ENCODE measurements around the gene KIR3DL2.
"Not testable (repeated sequence)": the region's sequence is repeated elsewhere in the genome, so short reads cannot be mapped to it uniquely, and the experiment has no call there.

Gene KIR3DL2

DNA sequence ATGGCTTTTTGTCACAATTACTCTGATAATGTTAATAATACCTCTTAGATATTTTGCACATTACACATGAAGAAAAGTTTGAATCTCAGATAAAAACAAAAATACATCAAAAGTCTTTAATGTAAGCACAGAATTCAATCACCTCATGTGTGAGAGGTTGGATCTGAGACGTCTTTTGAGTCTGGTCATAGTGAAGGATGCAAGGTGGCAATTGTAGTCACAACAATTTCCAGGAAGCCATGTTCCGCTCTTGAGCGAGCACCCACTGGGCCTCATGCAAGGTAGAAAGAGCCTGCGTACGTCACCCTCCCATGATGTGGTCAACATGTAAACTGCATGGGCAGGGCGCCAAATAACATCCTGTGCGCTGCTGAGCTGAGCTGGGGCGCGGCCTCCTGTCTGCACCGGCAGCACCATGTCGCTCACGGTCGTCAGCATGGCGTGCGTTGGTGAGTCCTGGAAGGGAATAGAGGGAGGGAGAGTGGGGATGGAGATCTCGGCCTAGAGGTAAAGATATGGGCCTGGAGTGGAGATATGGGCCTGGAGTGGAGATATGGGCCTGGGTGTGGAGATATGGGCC lies at the start of gene KIR3DL2:
KIR3DL2 (plus strand) TSS at position 383 of the 580 bp plus-strand sequence; CDS start at position 416, 33 bp downstream.
- FAIRE-seq, result not testable (repeated sequence)

DNA sequence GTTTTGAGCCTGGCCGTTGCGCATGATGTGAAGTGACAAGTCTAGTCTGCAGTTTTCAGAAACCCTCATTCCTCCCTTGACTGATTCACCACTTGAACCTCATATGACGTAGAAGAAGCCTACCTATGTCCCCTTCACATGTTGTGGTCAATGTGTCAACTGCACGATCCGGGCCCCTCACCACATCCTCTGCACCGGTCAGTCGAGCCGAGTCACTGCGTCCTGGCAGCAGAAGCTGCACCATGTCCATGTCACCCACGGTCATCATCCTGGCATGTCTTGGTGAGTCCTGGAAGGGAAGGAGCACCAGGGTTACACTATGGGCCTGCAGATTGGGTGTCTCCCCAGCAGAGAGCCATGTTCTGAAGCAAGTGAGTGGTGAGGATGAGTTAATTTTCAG lies 46.8 kb upstream of the KIR3DL2 start, which contains the start of gene KIR2DL4:
KIR2DL4 (plus strand) TSS at position 201 of the 400 bp plus-strand sequence; CDS start at position 243, 42 bp downstream.
- no peak for FAIRE-seq

DNA sequence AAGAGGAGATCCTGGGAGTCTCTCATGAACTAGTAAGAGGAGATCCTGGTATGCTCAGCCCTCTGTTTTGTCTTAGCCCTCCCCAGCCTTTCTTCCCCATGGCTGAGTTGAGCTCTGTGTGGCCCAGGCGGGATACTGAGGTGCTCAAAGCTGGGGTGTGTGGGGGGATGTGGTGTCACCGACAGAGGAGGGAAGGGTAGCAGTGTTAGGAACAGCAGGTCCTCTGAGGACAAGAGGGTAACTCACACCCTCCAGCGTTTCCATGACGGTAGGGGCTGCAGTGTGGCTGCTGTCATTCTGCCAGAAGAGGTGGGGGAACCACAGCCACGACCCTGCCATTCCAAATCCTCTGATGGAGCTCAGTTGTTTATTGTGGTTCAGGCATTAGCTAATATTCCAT lies 46.1 kb upstream of the KIR3DL2 start:
- FAIRE-seq, result no peak

DNA sequence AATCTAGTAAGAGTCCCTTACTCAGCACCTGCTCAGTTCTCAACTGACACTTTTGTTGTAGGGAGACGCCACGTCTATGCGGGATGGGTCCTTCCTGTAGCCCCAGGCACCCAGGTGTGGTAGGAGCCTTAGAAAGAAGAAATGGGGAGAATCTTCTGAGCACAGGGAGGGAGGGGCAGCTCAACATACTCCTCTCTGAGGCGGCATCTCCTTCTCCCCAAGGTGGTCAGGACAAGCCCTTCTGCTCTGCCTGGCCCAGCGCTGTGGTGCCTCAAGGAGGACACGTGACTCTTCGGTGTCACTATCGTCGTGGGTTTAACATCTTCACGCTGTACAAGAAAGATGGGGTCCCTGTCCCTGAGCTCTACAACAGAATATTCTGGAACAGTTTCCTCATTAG lies 45.7 kb upstream of the KIR3DL2 start:
- FAIRE-seq, result no peak

DNA sequence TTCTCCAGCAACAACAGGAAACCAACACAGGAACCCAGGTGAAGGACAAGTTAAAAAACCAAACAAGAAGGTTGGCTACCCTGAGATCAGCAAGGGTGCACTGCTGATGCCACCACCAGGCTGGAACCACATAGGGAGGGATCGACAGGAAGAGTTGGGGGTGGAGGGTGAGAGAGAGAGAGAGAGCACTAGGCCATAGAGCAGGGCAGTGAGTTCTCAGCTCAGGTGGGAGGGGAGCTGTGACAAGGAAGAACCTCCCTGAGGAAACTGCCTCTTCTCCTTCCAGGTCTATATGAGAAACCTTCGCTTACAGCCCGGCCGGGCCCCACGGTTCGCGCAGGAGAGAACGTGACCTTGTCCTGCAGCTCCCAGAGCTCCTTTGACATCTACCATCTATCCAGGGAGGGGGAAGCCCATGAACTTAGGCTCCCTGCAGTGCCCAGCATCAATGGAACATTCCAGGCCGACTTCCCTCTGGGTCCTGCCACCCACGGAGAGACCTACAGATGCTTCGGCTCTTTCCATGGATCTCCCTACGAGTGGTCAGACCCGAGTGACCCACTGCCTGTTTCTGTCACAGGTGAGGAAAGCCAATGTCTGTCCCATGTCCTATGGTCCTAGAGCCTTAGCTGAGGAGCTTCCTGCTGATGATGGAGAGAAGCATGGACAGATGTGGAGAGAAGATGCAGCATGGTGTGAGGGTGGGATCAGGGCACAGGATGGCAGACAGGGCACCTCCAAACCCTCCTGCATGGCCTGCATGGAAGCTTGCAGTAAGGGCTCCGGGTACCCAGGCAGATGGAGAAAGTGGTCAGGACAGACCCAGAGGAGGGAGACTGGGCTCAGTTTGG lies 44.4 kb upstream of the KIR3DL2 start:
- FAIRE-seq, result no peak

DNA sequence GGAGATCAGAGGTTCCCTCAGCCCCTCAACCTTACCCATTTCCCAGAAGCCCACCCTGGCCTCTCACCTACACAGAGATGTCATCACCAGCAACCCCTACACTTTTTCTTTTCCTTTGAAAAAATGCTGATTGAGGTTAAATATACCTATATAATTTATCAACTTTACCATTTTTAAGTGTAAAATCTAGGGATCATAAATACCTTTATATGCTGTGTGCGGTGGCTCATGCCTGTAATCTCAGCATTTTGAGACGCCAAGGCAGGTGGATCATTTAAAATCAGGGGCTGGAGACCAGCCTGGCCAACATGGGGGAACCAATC lies 43.8 kb upstream of the KIR3DL2 start:
- FAIRE-seq, result no peak

DNA sequence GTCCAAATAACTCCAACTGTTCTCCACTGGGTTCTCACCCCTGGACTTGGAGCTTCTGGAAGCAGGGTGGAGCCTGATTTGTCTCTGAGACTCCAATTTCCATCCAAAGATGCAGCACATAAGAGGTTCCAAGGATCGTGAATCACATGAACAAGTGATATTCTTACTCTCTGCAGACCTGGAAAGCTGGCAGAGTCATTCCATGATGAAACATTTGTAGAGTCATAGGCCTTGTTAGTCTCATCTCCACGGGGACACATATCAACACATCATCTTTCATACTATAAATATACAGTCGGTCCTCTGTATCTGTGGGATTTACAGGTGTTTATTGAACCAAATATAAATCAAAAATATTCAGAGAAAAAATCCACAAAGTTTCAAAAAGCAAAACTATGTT lies 35.7 kb upstream of the KIR3DL2 start:
- FAIRE-seq, result not testable (repeated sequence)

DNA sequence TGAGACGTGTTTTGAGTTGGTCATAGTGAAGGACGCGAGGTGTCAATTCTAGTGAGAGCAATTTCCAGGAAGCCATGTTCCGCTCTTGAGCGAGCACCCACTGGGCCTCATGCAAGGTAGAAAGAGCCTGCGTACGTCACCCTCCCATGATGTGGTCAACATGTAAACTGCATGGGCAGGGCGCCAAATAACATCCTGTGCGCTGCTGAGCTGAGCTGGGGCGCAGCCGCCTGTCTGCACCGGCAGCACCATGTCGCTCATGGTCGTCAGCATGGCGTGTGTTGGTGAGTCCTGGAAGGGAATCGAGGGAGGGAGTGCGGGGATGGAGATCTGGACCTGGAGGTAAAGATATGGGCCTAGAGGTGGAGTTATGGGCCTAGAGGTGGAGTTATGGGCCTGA lies 34.0 kb upstream of the KIR3DL2 start, which contains the start of gene KIR3DL1:
KIR3DL1 (plus strand) TSS at position 218 of the 400 bp plus-strand sequence.
- FAIRE-seq, result not testable (repeated sequence)

DNA sequence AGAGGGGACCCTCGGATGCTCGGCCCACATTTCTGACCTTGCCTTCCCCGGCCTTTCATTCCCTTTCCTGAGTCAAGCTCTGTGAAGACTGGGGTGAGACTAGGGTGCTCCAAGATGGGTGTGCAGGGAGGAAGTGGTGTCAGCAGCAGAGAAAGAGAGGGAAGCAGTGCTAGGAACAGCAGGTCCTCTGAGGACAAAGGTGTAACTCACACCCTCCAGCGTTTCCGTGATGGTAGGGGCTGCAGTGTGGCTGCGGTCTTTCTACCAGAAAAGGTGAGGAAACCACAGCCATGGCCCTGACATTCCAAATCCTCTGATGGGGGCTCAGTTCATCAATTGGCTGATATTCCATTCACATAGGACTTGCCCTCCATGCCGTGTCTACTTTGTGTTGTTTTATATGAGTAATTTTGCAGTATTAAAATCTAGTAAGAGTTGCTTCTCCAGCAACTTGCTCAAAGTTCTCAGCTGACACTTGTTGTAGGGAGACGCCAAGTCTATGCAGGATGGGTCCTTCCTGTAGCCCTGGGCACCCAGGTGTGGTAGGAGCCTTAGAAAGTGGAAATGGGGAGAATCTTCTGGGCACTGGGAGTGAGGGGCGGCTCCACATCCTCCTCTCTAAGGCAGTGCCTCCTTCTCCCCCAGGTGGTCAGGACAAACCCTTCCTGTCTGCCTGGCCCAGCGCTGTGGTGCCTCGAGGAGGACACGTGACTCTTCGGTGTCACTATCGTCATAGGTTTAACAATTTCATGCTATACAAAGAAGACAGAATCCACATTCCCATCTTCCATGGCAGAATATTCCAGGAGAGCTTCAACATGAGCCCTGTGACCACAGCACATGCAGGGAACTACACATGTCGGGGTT lies 32.3 kb upstream of the KIR3DL2 start:
- FAIRE-seq, result no peak

DNA sequence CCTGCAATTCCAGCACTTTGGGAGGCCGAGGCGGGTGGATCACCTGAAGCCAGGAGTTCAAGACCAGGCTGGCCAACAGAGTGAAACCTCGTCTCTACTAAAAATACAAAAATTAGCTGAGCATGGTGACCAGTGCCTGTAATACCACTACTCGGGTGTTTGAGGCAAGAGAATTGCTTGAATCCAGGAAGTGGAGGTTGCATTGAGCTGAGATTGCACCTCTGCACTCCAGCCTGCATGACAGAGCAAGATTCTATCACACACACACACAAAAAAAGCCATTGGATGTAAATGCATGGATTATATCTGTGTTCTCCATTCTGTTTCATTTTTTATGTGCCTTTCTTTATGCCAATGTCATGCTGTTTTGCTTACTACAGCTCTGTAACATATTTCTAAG lies 25.8 kb upstream of the KIR3DL2 start:
- not testable (repeated sequence) for FAIRE-seq

DNA sequence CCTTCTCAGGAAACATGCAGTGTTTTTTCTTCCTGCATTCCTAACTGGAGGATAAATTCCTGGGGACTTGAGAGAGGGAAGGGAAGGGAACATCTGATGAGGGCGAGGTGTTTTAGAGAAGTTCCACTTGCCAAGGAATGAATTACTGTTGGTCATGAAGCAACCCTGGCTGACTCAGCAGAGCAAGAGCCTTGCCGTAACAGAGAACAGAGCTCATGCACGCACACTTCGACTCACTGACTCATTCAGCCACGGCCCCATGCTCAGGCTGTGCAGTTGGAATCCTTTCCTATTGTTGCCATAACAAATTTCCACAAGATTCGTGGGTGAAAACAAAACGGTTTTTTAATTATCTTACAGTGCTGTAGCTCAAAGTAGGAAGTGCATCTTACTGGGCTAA lies 24.9 kb upstream of the KIR3DL2 start:
- not testable (repeated sequence) for FAIRE-seq

DNA sequence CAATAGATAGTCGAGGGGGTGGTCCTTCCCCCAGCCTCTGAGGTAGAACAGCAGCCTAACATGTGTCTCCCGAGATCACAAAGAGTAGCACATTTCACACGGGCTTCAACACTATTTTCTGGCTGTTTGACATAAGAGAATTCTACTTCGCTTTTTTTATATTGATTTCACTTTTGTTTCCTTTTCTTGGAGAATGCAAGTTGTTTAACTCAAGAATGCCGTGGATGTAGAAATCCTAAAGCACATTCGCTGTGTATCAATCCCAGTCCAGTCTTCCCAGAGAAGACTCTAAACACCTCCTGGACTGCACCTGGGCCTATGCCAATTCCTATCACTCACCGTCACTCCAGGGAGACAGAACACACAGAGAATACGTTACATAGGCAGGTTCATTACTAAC lies 22.2 kb upstream of the KIR3DL2 start:
- not testable (repeated sequence) for FAIRE-seq

DNA sequence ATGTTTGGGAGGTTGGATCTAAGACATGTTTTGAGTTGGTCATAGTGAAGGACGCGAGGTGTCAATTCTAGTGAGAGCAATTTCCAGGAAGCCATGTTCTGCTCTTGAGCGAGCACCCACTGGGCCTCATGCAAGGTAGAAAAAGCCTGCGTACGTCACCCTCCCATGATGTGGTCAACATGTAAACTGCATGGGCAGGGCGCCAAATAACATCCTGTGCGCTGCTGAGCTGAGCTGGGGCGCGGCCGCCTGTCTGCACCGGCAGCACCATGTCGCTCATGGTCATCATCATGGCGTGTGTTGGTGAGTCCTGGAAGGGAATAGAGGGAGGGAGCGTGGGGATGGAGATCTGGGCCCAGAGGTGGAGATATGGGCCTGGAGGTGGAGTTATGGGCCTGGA lies 17.7 kb upstream of the KIR3DL2 start, which contains the start of gene KIR2DS4:
KIR2DS4 (plus strand) TSS at position 181 of the 400 bp plus-strand sequence.
- FAIRE-seq, result not testable (repeated sequence)

DNA sequence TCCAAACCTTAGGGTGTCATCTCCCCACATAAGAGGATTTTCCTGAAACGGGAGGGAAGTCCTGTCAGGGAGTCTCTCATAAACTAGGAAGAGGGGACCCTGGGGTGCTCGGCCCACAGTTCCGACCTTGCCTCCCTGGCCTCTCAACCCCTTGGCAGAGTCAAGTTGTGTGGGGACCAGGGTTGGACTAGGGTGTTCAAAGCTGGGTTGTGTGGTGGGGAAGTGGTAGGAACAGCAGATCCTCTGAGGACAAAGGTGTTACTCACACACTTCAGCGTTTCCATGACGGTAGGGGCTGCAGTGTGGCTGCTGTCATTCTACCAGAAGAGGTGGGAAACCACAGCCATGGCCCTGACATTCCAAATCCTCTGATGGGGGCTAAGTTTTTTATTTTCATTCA lies 15.1 kb upstream of the KIR3DL2 start:
- FAIRE-seq, result not testable (repeated sequence)

DNA sequence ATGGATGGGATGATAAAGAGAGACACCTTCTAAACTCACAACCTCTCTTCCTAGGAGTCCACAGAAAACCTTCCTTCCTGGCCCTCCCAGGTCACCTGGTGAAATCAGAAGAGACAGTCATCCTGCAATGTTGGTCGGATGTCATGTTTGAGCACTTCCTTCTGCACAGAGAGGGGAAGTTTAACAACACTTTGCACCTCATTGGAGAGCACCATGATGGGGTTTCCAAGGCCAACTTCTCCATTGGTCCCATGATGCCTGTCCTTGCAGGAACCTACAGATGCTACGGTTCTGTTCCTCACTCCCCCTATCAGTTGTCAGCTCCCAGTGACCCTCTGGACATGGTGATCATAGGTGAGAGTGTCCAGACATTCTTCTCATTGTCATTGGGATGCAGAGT lies 12.7 kb upstream of the KIR3DL2 start:
- FAIRE-seq, result not testable (repeated sequence)

DNA sequence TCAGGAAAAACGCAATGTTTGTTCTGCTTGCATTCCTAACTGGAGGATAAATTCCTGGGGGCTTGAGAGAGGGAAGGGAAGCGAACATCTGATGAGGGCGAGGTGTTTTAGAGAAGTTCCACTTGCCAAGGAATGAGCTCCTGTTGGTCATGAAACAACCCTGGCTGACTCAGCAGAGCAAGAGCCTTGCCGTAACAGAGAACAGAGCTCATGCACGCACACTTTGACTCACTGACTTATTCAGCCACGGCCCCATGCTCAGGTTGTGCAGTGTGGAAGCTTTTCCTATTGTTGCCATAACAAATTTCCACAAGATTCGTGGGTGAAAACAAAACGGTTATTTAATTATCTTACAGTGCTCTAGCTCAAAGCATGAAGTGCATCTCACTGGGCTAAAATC lies 7.1 kb upstream of the KIR3DL2 start:
- not testable (repeated sequence) for FAIRE-seq

DNA sequence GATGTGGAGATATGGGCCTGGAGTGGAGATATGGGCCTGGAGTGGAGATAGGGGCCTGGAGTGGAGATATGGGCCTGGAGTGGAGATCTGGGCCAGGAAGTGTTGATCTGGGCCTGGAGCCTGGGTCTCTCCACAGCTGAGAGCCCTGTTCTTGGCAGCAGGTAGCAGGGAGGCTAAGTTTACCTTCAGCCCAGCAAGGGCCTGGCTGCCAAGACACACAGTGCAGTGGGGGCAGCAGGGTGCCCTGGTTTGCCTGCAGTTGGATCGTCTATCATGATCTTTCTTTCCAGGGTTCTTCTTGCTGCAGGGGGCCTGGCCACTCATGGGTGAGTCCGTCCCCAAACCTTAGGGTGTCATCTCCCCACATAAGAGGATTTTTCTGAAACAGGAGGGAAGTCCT lies 687 bp downstream of the KIR3DL2 start:
- no peak for FAIRE-seq

DNA sequence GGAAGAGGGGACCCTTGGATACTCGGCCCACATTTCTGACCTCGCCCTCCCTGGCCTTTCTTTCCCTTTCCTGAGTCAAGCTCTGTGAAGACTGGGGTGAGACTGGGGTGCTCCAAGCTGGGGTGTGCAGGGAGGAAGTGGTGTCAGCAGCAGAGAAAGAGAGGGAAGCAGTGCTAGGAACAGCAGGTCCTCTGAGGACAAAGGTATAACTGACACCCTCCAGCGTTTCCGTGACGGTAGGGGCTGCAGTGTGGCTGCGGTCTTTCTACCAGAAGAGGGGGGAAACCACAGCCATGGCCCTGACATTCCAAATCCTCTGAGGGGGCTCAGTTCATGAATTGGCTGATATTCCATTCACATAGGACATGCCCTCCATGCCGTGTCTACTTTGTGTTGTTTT lies 1.1 kb downstream of the KIR3DL2 start:
- no peak for FAIRE-seq

DNA sequence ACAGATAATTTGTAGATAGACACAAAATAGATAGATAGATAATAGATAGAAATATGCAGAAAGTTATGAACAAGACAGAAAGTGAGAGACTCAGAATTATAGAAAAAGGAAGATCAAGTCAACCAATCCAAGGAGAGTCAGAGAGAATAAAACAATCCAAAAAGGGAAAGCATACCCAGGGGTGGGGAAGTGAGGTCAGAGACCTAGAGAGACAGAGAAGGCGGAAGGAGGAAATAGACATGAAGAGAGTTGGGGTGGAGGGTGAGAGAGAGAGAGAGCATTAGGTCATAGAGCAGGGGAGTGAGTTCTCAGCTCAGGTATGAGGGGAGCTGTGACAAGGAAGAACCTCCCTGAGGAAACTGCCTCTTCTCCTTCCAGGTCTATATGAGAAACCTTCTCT lies 5.0 kb downstream of the KIR3DL2 start:
- not testable (repeated sequence) for FAIRE-seq

DNA sequence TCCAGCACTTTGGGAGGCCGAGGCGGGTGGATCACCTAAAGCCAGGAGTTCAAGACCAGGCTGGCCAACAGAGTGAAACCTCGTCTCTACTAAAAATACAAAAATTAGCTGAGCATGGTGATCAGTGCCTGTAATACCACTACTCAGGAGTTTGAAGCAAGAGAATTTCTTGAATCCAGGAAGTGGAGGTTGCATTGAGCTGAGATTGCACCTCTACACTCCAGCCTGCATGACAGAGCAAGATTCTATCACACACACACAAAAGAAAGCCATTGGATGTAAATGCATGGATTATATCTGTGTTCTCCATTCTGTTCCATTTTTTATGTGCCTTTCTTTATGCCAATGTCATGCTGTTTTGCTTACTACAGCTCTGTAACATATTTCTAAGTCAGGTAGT lies 8.2 kb downstream of the KIR3DL2 start:
- FAIRE-seq, result not testable (repeated sequence)

DNA sequence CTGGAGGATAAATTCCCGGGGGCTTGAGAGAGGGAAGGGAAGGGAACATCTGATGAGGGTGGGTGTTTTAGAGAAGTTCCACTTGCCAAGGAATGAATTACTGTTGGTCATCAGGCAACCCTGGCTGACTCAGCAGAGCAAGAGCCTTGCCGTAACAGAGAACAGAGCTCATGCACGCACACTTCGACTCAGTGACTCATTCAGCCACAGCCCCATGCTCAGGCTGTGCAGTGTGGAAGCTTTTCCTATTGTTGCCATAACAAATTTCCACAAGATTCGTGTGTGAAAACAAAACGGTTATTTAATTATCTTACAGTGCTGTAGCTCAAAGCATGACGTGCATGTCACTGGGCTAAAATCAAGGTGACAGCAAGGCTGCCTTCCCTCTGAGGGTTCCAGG lies 9.2 kb downstream of the KIR3DL2 start:
- FAIRE-seq, result not testable (repeated sequence)

DNA sequence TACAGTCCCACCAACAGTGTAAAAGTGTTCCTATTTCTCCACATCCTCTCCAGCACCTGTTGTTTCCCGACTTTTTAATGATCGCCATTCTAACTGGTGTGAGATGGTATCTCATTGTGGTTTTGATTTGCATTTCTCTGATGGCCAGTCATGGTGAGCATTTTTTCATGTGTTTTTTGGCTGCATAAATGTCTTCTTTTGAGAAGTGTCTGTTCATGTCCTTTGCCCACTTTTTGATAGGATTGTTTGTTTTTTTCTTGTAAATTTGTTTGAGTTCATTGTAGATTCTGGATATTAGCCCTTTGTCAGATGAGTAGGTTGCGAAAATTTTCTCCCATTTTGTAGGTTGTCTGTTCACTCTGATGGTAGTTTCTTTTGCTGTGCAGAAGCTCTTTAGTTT lies 13.2 kb downstream of the KIR3DL2 start:
- not testable (repeated sequence) for FAIRE-seq

DNA sequence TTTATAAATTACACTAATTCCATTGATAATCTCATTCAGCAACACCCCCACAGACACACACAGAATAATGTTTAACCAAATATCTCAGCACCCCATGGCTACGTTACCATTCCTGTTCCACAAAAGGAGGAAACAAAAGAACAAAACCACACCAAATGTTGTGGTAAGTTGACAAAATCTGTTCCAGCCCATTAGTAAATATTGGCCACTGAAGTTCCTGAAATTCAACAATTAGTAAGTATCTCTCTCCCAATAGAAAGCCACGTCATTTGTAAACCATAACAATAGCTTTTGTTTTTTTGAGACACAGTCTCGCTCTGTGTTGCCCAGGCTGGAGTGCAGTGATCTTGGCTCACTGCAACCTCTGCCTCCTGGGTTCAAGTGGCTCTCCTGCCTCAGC lies 21.5 kb downstream of the KIR3DL2 start:
- no peak for FAIRE-seq

Measured in endometrium (tissue), 2 donors.